GM18519 (cell line): ENCODE data around the gene CPNE4.
"Not testable (repeated sequence)": the region's sequence is repeated elsewhere in the genome, so short reads cannot be mapped to it uniquely, and the experiment has no call there.

Experiments
- ATAC-seq: cut with Tn5 transposase; IDR thresholded peaks from one replicate; pipeline ENCODE4 v1.9.1; 2021; ENCODE audit warnings: mild to moderate bottlenecking, moderate library complexity; ENCODE audit not compliant: unreplicated experiment, low FRiP score

CPNE4 gene

GRCh38 chr3:132034486-132035464 lies at the start of gene CPNE4:
CPNE4 (minus strand) TSS chr3:132035014.
- ATAC-seq, result peak; percentile 76

DNA sequence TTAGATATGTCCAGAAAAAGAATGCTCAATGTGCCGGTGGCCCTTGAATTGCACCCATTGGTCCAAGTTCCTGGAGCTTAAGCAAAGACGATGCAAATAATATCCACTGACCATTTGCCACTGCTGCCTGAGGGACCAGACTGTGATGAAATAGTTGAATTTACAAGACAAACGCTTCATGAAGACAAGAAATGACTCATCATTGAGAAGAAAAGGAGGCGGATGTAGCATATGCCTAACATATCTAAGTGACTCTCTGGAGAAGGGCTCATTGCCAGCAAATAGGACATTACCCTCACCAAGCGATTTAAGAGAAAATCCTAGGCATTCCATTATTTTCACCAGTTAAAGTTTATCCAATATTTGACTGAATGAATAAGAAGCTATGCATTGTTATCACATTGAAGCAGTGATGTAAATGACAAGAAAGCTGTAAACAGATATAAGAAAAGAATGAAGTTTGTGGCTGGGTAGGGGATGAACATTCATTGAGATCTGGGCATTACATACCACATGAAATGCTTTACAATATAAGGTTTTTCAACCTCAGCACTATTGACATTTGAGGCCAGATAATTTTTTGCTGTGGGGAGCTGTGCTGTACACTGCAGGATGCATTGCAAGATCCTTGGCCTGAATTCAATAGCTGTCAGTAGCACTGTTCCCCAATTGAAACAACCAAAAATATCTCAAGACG lies 48.9 kb upstream of the CPNE4 start:
- no peak for ATAC-seq

DNA sequence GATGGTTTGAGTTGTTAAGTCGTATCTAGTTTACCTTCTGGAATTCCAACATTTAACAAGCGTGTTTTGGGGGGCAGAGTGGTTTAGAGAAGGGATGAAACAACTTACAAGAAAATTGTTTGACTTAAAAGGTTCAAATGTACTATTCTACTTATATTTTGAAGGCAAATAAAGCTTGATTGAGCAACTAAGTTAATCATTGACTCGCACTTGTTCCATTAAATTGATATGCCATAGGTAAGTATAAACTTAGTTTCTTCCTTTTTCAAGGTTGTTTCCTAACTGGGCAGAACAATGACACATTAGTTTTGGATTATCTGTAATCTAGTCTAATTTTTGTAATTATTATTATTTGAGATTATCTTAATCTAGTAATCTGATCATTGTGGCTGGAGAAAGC lies 48.3 kb upstream of the CPNE4 start:
- no peak for ATAC-seq

- no peak for ATAC-seq
Measured at GRCh38 chr3:132079147-132079546, 44.3 kb upstream of the CPNE4 start.

GRCh38 chr3:132073771-132074170 lies 39.0 kb upstream of the CPNE4 start:
- ATAC-seq, result no peak

DNA sequence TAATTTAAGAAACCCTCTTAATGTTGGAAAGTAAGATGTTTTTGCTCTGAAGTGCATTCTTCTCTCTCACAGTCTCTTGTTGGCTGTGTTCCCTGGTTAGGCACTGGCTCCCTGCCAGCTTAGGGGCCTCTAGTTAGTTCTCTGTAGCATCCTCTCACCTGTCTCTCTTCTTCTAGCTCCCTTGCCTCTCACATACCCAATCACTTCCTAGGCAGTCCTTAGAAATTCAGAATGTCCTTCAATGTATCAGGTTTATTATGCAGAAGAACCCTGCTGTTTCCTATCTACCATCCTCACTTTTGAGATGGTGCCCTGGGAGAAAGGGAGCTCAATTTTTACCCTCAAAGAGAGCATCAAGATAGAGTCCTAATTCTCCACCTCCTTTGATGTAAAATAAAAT lies 36.2 kb upstream of the CPNE4 start:
- no peak for ATAC-seq

GRCh38 chr3:132064114-132064513 lies 29.3 kb upstream of the CPNE4 start:
- ATAC-seq, result no peak

- ATAC-seq, result no peak
Measured at GRCh38 chr3:132062535-132062934, 27.7 kb upstream of the CPNE4 start.

- no peak for ATAC-seq
Measured at GRCh38 chr3:132055872-132056271, 21.1 kb upstream of the CPNE4 start.

GRCh38 chr3:132047209-132047608 lies 12.4 kb upstream of the CPNE4 start:
- ATAC-seq, result no peak

DNA sequence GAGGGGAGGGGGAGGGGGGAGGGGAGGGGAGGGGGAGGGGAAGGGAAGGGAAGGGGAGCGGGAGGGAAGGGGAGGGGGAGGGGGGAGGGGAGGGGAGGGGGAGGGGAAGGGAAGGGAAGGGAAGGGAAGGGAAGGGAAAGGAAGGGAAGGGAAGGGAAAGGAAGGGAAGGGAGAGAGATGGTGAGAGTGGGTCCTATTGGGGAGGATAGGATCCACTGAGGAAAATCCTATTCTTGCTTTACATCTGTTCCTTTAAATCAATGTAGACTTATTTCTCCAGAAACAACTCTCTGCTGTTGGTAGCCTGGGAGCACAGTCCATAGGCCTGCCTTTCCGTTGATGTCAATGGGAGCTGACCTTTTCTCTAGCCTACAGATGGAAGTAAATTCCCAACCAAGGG lies 10.1 kb upstream of the CPNE4 start:
- not testable (repeated sequence) for ATAC-seq

- ATAC-seq, result no peak
Measured at GRCh38 chr3:132042681-132043080, 7.9 kb upstream of the CPNE4 start.

- no peak for ATAC-seq
Measured at GRCh38 chr3:132038198-132038825, 3.5 kb upstream of the CPNE4 start.

DNA sequence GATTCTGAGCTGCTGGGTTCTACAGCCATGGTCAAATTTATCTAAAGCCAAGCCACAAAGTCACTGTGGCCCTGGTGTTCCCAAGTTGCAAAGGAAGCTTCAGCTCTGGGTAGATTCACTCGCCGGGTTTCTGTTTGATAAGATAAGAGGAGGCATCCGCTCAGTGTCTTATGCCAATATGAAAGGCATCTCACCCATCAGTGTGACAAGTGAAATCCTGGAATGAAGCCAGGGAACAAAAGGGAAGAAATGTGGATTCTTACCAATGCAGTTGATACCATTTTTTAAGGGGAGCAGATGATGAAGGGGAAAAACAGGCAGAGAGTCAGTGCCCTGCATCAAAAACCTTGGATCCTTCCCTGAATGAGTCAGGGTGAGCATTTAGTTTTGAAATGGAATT lies 2.8 kb upstream of the CPNE4 start:
- ATAC-seq, result no peak

DNA sequence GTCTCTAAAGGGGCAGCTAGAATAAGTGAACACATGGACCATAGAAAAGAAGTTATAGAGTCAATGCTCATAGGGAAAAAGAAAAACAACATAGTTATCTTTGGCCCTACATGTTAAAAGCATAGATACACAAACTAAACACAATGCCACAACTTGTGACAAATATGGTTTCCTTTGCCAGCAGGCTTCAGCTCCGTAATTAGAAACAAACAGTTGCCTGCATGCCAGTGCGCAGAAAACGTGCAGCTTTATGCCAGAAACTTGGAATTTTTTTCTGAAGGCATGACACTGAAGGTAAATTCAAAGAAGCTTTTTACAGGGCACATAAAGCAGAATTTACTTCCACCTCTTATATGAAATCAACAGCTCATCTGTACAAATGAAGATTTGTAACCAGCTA lies 2.2 kb upstream of the CPNE4 start:
- ATAC-seq, result no peak

GRCh38 chr3:132034097-132034485 lies 723 bp downstream of the CPNE4 start:
- ATAC-seq, result no peak

GRCh38 chr3:132033471-132033870 lies 1.3 kb downstream of the CPNE4 start:
- ATAC-seq, result no peak

GRCh38 chr3:132032959-132033358 lies 1.9 kb downstream of the CPNE4 start:
- ATAC-seq, result no peak

GRCh38 chr3:132029182-132029902 lies 5.5 kb downstream of the CPNE4 start:
- peak; percentile 66 for ATAC-seq

DNA sequence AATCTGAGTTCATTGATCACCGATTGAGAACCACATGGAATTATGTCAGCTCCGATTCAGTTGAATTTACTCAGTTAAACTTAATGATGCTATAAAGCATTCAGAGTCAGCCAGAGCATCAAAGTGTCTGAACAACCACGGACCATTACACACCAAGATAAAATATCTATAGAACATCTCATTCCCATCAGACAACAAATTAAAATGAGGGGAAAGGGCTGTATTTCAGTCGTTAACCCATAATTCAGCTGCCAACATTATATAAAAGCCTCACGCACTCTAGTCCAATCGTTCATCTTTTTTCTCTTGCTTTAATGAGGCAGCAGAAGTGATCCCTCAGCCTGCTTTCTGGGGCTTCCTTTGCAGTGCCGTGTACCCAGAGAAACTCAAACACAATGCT lies 11.9 kb downstream of the CPNE4 start:
- no peak for ATAC-seq

GRCh38 chr3:132020058-132020457 lies 14.8 kb downstream of the CPNE4 start:
- no peak for ATAC-seq
